ENCODE results near the gene DAPK1. TPM values are rescaled to one million over a fixed set of nuclear protein-coding genes. Genes with fewer than 3 reads are reported as not detected.

DAPK1 gene
- total RNA-seq, 1 donor from 2014 or later, result 168 TPM

GRCh38 chr9:87569518-87569917 is 71.9 kb downstream of the DAPK1 start:
- no peaks in the 10 kb centered on the region for H3K27me3 ChIP-seq
- peak overlapping the region; percentile 63 for H3K27ac ChIP-seq
- no peak overlapping the region for H3K4me3 ChIP-seq
- intact Hi-C loops (cut with DNase I), result no loop called here
- H3K4me1 ChIP-seq, result peaks cover 56% of the 10 kb centered on the region
- TF ChIP-seq CTCF (IDR thresholded peaks at IDR 0.05), result no peak
- H3K36me3 ChIP-seq, result peaks cover 2% of the 10 kb centered on the region
- no peaks in the 10 kb centered on the region for H3K9me3 ChIP-seq
- DNase-seq (no peak), ATAC-seq (peak; percentile 42)

GRCh38 chr9:87570000-87570908 is 72.6 kb downstream of the DAPK1 start:
- Histone ChIP-seq H3K4me1 (peaks cover 51% of the 10 kb centered on the region), H3K27me3 (no peaks in the 10 kb centered on the region), H3K4me3 (no peak overlapping the region), H3K36me3 (peaks cover 3% of the 10 kb centered on the region), H3K9me3 (no peaks in the 10 kb centered on the region), H3K27ac (peak overlapping the region; percentile 32)
- ATAC-seq, result peak; percentile 82
- intact Hi-C loops (cut with DNase I), result no loop called here
- no peak for DNase-seq
- TF ChIP-seq CTCF (IDR thresholded peaks at IDR 0.05), result no peak

GRCh38 chr9:87572719-87573118 is 75.1 kb downstream of the DAPK1 start:
- Histone ChIP-seq H3K27ac (no peak overlapping the region), H3K36me3 (peaks cover 3% of the 10 kb centered on the region), H3K4me3 (no peak overlapping the region), H3K4me1 (peaks cover 54% of the 10 kb centered on the region), H3K9me3 (no peaks in the 10 kb centered on the region), H3K27me3 (no peaks in the 10 kb centered on the region)
- no peak for TF ChIP-seq CTCF (IDR thresholded peaks at IDR 0.05)
- intact Hi-C loops (cut with DNase I), result no loop called here
- ATAC-seq, result no peak
- no peak for DNase-seq

- no peaks in the 10 kb centered on the region for H3K27me3 ChIP-seq
- H3K4me1 ChIP-seq, result peaks cover 47% of the 10 kb centered on the region
- TF ChIP-seq CTCF (IDR thresholded peaks at IDR 0.05), result no peak
- no peaks in the 10 kb centered on the region for H3K9me3 ChIP-seq
- ATAC-seq, result no peak
- H3K36me3 ChIP-seq, result peaks cover 3% of the 10 kb centered on the region
- no peak overlapping the region for H3K27ac ChIP-seq
- no peak overlapping the region for H3K4me3 ChIP-seq
- no peak for DNase-seq
- intact Hi-C loops (cut with DNase I), result no loop called here
These were observed 76.2 kb downstream of the DAPK1 start for GRCh38 chr9:87573841-87574342.

- Histone ChIP-seq H3K4me1 (peaks cover 55% of the 10 kb centered on the region), H3K27ac (no peak overlapping the region), H3K9me3 (no peaks in the 10 kb centered on the region), H3K27me3 (no peaks in the 10 kb centered on the region), H3K36me3 (peaks cover 3% of the 10 kb centered on the region), H3K4me3 (no peak overlapping the region)
- DNase-seq, result no peak
- TF ChIP-seq CTCF (IDR thresholded peaks at IDR 0.05), result no peak
- intact Hi-C loops (cut with DNase I), result no loop called here
- no peak for ATAC-seq
These were observed 80.1 kb downstream of the DAPK1 start for GRCh38 chr9:87577746-87578145.

All from upper lobe of right lung (tissue), 1 donor.